SKM-1 (cell line): Measurements from ENCODE around the gene ZNF608.
A peak's percentile ranks its signal among the peaks of the same experiment; 100 is the strongest.

ENCODE experiments used
- DNase-seq: peaks from one replicate; lab custom pipeline; 2025; ENCODE audit not compliant: unreplicated experiment; lab: John Stamatoyannopoulos, UW

Gene ZNF608

DNA sequence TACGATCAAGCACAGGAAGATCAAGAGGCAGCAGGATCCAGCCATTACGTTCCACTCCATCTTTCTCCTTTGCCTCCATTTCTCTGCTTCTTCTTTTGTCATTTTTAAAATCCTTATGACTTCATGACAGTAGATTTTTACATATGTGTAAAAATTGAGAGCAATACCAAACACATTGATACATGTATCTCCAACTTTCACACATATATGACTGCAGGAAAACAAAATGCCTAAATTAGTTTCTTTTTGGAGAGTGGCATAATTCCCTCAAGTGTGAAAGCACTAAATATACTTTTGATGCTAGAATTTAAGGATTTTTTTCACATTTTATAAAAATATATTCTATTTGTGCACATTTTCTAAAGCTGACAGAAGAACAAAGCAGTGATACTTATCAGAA, 8.6 kb upstream of the ZNF608 start:
- DNase-seq, result no peak

DNA sequence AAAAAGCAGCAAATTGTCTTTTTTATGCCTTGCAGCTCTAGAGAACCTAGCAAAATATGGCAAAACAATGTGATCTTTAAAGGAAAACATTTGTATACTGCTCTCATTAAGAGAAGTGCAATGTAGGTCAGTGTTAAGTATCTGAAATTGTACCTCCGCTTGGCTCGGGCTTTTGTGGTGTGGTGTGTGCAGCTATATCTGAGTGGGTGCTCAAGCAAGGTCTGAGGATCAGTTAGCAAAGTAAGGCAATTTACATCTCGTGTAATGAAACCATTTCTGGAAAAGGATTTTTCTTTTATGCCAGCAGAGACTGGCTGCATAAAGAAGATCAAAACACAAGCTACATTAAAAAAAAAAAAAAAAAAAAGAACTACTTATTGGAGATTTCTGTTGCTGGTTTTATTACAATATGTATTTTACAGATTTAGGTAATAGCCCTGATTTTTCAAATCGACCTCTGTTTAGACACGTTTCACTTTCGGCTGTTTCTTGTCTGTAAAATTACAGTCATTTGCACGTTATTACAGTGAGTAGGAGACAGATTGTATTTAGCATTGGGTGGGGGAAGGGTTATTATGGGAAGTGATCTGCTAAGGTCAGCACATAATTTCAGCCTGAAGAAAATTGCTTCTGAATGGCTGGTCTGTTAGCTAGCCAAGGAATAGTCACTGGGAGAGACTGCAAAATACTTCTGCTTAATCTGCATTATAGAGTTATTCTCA, 7.9 kb upstream of the ZNF608 start:
- no peak for DNase-seq

DNA sequence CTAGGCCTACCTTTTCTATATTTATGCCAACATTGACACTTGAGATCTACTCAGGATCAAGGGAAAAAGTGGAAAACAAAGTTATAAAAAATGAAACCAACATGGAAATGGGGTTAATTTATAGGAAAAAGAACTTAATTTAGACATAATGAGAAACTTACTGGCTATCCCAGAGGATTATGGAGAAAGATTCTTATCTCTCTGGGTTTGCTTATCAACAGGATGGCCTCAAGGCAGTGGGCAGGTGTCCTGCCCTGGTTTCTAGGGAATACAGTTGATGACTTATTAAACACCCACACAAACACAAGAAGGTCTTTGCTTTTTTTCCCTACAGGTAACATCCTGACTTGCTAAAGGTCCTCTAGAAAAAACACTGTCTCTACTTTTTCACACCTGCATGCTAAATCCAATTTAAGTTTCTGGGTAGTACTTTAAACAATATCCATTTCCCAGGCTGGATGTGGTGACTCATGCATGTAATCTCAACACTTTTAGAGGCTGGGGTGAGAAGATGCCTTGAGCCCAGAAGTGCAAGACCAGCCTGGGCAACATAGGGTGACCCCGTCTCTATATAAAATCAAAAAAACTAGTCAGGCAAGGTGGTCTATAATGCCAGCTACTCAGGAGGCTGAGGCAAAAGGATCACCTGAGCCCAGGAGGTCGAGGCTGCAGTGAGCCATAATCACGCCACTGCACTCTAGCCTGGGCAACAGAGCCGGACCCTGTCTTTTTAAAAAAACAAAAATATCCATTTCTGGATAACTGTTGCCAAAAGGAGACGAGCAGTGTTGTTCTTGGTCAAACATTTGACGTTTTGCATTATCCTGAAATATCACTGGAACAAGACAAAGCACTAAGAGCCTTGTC, 6.6 kb upstream of the ZNF608 start:
- no peak for DNase-seq

DNA sequence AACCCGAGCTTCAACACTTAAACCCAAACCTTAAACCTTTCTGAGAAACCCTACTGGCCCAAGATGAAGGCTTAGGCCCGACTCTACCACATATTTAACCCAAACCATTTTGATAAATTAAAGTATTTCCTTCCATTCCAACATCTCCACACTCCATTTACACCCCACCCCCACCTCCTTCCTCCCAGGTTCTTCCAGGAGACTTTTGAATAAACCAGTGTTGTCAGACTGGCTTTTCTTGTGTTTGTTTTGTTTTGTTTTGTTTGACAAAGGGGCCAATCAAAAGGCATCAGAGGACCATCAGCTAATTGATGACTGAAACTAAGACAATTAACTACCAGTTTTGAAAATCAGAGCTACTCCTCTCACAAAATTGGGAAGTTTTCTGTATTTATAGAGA, 4.6 kb upstream of the ZNF608 start:
- no peak for DNase-seq

DNA sequence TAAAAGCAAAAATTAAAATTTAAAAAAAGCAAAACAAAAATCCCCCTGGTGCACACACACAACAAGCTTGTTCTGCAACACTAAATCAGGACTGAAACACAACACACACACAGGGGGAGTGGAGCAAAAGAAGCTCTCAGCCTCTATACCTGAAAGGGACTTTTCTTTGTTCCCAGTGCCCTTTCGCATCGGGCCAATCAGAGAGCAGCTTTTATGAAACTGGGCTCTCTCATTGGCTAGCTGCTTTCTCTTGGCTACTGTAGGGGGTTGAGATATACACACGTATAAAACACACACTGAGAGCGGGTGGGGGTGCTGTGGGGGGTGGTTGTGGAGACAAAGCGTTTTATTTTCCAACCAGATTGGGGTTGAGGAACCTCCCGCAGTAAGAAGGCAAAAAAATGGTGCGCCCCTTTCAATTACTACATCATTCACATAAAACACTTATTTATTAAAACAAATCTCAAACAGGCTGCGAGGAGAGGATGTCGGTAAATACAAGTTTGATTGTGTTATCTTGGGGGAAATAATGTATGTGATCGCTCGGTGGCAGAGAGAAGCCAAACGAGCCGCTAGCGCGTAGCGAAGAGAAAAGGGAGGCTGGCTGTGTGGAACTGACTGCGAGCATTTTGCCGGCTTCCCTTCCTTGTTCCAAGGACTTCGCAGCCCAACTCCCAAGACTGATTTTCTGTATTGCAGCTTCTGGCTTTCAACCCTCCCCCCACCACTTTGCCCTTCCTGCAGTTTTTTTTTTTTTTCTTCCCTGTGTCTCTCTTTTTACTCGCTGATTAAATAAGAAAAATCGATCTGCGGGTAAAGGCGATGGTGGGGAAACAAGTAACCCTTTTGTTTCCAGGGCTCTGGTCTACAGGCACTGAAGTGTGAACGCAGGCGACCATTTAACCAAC, 2.5 kb upstream of the ZNF608 start:
- peak; percentile 21 for DNase-seq

DNA sequence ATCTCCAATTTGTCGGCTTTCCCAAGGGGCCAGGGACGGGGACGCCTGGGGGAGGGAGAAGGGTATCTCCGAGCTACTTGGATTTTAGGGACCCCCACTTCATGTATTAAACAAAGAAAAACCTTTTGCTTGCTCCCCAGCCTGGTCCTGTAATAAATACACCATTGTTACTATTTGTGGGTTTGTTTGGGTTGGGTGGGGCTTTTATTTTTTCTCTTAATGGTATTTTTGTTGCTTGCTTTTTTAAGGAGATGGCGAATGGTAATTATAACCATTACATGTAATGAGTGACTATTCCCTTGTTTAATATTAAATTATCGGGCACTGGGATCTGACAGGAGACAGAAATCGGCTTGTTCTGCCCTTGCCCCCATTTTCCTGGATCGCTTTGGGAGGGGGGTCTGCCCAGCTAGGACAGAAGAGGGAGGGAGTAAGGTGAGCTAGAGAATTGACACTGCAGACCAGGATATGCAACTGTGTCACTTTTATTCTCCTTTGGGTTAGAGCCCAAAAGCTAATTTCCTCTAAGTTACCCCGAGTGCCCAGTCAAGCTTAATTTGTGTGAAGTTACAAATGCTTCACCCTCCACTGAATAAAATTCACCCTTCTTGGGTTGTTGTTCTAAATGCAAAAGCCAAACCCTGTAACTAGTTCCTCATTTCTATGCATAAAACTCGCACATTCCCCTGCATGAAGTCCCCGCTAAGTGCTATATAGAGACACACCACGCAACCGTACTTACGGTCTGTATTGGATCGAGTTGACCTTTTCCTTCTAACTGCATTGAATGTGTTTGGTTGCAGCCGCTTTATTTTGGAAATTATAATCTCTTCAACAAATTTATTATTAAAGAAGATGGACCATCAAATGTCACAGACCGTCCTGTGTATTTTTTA, 1.6 kb upstream of the ZNF608 start:
- peak; percentile 49 for DNase-seq

DNA sequence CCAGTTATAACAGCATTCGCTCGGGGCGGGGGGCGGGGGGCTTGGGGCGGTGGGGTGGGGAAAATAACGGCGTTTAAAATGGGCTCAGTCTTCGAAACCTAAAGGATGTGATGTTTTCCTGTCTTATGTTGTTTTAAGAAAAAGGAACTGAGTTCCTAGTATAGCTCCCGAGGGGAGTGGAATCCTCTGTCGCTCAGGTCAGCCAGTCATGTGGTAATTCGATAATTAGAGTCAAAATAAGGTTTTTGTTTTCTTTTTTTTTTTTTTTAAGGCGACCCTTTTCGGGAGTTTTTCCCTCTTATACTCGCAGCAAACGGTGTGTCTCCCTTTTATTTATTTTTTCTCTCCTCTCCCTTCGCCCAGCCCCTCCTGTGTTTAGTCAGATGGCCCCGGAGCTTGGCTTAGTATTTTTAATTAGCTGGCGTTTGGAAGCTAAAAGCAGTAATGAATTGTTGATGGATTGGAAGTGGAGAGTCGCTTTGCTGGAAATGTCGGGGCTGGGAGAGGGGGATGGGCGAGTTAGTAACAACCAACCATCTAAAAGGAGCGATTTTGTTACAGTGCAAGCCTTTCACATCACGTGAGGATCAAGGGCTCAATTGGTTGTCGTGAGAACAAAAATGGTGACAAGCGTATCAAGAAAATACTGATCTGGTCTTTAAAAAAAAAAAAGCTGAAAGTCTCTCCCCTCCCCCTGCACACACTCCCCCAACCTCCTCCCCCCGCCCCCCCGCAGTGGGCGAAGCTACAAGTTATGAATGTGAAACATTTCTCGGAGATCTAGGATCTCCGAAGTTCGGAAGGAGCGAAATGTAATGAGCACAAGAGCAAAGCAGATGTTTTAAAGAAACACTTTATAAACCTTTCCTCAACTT, 714 bp upstream of the ZNF608 start:
- DNase-seq, result peak; percentile 12

DNA sequence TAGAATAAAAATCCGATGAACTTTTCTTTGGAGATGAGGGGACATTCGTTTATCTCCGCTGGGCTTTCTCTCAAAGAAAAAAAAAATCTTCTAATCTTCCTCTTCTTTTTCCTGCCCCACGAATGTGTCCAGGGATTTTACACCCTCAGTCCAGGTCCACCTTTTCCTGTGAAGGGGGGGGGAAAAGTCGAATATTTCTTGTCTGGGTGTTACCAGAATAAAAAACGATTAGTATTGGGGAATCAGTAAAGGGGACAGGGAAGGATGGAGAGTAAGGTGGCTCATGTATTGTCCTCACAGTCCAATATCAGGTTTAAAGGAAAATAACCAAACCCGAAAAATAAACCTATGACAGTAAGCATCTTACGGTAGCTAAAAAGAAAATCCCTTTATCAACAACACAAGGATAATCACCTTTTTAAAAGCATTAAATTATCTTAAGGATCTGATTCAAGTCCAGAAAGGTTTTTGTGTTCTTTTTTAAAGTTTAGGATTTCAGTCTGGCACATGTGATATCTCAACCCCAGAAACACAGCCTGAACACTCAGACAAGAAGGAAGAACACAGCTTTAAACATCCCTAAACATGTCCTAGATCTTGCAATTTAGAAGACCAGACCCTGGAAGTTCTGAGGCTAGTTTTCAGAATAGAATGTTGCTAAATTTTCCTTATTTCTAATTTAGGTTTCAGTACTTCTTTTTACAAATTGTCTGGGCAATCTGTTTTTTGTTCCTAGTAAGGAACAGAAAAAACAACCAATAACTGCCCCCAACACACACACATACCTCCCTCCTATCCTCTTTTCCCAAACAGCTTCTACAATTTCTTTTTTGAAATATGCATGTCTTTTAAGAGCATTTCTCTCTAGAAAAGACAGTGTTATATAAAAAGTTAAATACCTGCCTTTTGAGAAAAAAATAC, 1.2 kb downstream of the ZNF608 start:
- DNase-seq, result no peak

DNA sequence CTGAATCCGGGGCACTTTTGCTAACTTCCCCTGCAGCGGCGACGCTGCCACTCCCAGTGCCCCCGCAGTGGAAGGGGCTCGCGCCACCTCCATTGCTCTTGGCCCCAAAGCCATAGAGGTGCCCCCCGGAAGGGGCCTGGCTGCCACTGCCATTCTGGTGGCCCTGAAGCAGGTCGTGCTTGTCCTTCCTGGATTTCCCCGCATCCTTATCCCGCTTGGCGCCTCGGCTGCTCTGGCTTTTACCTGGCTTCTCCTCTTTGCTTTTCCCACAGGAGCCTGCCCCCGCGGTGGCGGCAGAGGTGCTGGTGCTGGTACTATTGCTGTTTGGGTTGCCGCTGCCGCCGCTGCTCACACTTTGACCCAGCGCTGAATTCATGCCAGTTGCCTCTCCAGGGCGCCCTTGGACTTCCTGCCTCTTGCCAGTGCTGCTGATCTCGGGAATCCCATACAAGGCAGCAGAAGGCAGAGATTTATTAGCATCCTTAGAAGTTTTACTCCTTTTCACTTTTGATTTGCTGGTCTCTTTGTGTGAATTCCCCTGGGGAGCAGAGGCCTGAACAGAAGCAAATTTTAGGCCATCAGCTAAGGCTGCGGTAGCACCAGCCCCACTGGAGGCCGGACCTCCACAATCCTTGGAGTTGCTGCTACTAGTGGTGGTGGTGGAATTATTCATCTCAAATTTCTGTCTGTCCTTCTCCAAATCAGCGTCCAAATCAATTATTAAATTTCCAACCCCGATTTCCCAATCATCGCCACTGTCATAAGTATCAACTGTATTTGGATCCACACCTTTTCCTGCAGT, 2.1 kb downstream of the ZNF608 start:
- no peak for DNase-seq

DNA sequence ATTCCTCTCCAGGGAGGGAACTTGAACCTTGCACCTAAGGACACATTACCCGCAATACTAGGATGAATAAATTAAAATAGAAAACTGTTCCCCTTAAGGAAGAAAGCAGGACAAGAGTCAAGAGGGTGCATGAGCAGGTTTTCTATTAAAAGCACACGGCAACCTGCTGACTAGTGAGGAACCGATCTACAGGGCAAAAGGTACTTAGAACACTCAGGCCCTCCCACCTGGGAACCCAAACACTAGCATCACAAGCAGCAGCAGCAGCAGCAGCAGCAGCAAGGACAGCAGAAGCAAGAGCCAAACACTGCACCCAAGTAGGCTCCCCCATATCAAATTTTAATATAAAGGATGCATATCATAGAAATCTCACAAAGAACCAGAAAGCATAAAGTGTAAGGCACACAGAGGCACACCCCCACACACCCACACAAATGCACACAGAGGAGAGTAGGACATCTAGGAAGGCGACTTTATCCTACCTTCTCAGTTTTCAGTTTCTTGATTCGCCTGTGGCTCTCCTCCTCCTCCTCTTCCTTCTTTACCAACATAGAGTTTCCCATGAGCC, 2.8 kb downstream of the ZNF608 start:
- DNase-seq, result no peak

DNA sequence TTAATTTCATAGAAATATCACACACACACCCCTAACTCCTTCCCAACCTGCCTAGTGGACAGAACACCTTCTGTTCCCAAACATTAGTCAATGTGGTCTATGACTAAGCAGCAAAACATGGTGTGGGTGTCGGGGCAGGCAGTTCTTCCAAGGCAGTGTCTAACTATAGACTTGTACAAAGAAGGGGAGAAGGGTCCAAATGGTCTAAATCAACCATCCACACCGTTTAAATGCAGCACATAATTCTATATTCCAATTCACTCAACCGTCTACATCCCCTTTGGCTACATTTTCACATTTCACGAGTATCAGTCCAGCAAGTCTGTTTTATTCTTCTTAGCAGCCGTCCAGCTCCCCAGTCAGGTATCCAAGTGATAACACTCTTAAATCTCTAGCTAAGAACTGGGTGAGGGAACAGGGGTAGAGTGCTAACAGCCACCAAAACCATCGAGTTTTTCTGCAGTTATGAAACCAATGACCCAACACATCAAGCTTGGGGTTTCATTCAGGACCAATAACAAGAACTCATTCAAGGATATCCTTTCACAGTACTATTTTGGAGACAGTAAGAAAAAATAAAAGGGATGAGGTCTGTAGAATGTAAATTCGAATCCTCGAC, 3.3 kb downstream of the ZNF608 start:
- DNase-seq, result no peak

DNA sequence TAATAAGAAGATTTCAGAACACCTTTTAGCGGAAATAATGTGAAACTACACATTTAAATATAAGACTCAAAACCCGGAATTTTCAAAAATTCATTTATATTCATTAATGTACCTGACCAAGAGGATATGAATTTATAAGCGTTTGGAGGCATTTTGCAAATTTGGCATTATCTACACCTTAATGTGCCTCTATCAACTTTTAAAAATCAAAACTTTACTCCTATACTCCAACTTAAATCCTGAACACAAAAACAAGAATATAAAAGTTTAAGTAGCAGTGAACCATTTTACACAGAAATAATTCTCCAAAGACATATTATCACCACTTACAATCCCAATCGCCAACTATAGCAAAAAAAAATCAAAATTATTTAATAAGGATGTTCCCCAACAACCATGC, 3.9 kb downstream of the ZNF608 start:
- no peak for DNase-seq

DNA sequence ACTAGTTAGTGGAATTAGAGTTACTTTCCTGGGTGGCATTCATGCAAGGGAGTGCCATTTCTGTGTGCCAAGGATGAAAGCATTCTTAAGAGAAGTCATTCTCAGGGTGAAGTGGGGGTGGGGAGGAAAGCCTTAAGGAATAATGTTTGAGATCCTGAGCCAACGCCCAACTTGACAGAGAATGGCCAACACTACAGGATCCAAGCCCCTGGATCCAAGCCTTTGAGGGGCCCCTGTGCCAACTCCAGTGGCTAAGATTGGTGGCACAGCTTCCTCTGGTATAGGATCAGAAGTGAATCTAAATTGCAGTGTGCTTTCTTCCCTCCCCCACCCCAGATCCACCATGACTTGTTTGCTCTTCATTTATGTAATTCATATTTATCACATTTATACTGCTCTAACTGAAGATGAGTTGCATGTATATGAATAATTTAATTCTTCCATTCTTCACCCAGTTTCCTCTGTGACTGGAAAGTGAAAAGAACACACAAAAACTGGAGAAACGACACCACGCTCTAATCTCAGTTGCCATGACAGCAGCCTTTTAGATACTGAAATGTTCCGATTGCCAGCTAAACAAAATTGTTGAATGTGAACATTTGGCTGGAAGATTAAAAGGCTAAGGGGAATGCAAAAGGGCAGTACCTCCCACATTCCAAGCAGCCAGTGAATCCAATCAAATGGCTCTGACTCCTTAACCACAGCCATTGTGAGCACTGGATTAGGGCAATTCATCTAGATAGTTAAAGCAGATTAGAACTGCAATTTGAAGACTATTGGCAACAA, 4.5 kb downstream of the ZNF608 start:
- DNase-seq, result no peak

DNA sequence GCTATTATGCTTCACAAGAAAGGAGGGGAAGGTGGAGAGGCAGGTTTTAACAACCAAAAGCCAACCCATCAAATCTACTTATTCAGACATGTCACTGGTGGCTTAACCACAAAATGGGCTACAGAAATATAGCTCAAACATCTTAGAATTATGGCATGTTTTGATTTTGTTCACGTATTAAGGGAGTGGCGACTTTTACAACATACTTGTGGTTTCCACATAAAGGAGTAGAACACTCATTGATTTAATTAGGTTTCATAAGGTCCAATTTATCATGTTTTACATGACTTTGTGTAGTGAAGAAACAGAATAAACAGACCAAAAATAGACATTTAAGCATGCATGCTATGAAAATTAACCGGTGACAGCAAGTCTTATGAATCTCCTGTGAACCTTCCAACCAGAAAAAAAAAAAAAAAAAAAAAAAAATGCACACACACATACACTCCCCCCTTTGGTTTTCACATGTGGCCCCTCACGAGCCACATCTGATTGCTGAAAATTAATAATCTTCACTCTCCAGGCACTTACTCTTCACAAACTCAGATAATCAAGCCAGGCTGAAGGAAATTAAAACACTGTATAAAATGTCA, 5.4 kb downstream of the ZNF608 start:
- DNase-seq, result no peak

DNA sequence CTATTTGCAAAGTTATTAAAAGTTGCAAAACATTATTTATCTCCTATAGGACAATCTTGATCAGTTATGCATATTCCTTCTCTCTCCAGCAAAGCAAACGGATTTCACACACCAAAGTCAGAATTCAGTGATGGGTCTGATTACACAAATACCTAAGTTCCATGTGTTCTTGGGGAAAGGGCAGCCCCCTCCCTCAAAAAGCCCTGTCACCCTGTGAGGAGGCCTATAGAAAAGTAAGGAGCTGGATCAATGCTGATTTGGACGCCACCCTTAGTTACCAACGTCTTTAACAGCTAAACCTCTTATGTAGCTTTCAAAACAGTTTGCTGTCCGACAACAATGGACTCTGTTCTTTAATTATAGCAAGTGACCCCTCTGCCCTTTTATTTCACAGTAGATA, 6.4 kb downstream of the ZNF608 start:
- DNase-seq, result no peak

DNA sequence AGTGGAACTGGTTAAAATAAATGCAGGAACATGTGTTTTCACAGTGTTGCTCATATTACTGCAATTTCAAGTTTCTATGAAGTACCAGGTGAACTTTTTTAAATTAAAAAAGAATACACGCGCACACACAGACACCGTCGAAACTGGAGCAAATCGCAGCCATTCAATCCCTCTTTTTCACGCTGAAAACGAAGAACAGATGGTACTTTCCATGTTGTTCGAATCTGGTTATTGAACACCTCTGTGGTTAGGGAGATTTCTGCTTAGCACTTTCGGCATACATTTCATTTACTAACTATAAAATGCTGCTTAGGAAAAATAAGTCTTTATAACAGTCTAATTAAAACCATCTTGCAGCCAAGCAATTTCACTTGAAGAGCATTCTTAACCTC, 6.8 kb downstream of the ZNF608 start:
- no peak for DNase-seq
